GM23338 (cell line): ENCODE measurements around the gene C6orf89. TPM values are rescaled to one million over a fixed set of nuclear protein-coding genes. Genes with fewer than 3 reads are reported as not detected.
A peak's percentile ranks its signal among the peaks of the same experiment; 100 is the strongest.

Experiments used
- CREB1 ChIP-seq: fragments of 250-450 bp; sonication (Bioruptor Pico); IDR thresholded peaks from 2 replicates; pipeline ENCODE4 v1.5.0; 2020; ENCODE audit warnings: low read depth, mild to moderate bottlenecking, moderate library complexity
- CTCF ChIP-seq, 2 experiments: fragments of 200-600 bp in 1 of 2; sonication (generic) in 1 of 2; conservative IDR thresholded peaks; 2 replicates each; pipeline versions ENCODE4 v1.5.1 to v1.6.1; 2016 to 2017; ENCODE audit warnings: antibody characterized with exemption in 2 of 2, low read depth in 2 of 2, mild to moderate bottlenecking in 2 of 2, moderate library complexity in 1 of 2
- JUNB ChIP-seq: IDR thresholded peaks from one replicate; pipeline ENCODE4 v1.6.1; 2016; ENCODE audit warnings: antibody characterized with exemption; ENCODE audit not compliant: unreplicated experiment
- STAT1 ChIP-seq: IDR thresholded peaks from one replicate; pipeline ENCODE4 v1.6.1; 2016; ENCODE audit warnings: antibody characterized with exemption; ENCODE audit not compliant: unreplicated experiment
- ZNF331 ChIP-seq: fragments of 250-450 bp; sonication (Bioruptor Pico); IDR thresholded peaks from 2 replicates; pipeline ENCODE4 v1.5.0; 2020; ENCODE audit warnings: low read depth, mild to moderate bottlenecking, moderate library complexity
- polyA plus RNA-seq: library from polyadenylated mRNA; unstranded; fragments of >200 nt; fragmentation: Nextera tagmentation; extraction: Ambion mirVana; gene quantifications from 2 replicates; pipeline ENCODE4 v1.2.1, GENCODE V29; 2016
- total RNA-seq: library from RNA; depleted of rRNA; stranded (reverse); fragments of >200 nt; shearing (Covaris generic); gene quantifications from 2 replicates; pipeline ENCODE4 v1.2.3, GENCODE V29; 2014
- TF ChIP-seq, protein P1 (sequence below): fragments of 250-450 bp; sonication (Bioruptor Pico); IDR thresholded peaks from 2 replicates; pipeline ENCODE4 v1.5.0; 2020; ENCODE audit warnings: mild to moderate bottlenecking, moderate library complexity

Gene C6orf89
- total and polyA plus RNA-seq, 2 experiments from 2014 or later, result 3.7 to 7.9 TPM

- TF ChIP-seq, protein P1, sequence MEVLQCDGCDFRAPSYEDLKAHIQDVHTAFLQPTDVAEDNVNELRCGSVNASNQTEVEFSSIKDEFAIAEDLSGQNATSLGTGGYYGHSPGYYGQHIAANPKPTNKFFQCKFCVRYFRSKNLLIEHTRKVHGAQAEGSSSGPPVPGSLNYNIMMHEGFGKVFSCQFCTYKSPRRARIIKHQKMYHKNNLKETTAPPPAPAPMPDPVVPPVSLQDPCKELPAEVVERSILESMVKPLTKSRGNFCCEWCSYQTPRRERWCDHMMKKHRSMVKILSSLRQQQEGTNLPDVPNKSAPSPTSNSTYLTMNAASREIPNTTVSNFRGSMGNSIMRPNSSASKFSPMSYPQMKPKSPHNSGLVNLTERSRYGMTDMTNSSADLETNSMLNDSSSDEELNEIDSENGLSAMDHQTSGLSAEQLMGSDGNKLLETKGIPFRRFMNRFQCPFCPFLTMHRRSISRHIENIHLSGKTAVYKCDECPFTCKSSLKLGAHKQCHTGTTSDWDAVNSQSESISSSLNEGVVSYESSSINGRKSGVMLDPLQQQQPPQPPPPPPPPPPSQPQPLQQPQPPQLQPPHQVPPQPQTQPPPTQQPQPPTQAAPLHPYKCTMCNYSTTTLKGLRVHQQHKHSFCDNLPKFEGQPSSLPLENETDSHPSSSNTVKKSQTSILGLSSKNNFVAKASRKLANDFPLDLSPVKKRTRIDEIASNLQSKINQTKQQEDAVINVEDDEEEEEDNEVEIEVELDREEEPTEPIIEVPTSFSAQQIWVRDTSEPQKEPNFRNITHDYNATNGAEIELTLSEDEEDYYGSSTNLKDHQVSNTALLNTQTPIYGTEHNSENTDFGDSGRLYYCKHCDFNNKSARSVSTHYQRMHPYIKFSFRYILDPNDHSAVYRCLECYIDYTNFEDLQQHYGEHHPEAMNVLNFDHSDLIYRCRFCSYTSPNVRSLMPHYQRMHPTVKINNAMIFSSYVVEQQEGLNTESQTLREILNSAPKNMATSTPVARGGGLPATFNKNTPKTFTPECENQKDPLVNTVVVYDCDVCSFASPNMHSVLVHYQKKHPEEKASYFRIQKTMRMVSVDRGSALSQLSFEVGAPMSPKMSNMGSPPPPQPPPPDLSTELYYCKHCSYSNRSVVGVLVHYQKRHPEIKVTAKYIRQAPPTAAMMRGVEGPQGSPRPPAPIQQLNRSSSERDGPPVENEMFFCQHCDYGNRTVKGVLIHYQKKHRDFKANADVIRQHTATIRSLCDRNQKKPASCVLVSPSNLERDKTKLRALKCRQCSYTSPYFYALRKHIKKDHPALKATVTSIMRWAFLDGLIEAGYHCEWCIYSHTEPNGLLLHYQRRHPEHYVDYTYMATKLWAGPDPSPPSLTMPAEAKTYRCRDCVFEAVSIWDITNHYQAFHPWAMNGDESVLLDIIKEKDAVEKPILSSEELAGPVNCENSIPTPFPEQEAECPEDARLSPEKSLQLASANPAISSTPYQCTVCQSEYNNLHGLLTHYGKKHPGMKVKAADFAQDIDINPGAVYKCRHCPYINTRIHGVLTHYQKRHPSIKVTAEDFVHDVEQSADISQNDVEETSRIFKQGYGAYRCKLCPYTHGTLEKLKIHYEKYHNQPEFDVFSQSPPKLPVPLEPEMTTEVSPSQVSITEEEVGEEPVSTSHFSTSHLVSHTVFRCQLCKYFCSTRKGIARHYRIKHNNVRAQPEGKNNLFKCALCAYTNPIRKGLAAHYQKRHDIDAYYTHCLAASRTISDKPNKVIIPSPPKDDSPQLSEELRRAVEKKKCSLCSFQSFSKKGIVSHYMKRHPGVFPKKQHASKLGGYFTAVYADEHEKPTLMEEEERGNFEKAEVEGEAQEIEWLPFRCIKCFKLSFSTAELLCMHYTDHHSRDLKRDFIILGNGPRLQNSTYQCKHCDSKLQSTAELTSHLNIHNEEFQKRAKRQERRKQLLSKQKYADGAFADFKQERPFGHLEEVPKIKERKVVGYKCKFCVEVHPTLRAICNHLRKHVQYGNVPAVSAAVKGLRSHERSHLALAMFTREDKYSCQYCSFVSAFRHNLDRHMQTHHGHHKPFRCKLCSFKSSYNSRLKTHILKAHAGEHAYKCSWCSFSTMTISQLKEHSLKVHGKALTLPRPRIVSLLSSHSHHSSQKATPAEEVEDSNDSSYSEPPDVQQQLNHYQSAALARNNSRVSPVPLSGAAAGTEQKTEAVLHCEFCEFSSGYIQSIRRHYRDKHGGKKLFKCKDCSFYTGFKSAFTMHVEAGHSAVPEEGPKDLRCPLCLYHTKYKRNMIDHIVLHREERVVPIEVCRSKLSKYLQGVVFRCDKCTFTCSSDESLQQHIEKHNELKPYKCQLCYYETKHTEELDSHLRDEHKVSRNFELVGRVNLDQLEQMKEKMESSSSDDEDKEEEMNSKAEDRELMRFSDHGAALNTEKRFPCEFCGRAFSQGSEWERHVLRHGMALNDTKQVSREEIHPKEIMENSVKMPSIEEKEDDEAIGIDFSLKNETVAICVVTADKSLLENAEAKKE (CRISPR knock-in tag), result no peak
- no peak for TF ChIP-seq ZNF331 (CRISPR knock-in tag)
- TF ChIP-seq CTCF (conservative IDR thresholded peaks at IDR 0.05; ENCODE audit: low read depth in 2 of 2), result 0 out of 4 replicates have a peak, but pooled peaks of 1 of the 2 experiments have one; percentile 10
- peak; percentile 20; the same call in 1 of the 2 replicates for TF ChIP-seq CREB1 (CRISPR knock-in tag)
- no peak for TF ChIP-seq JUNB
- TF ChIP-seq STAT1, result no peak
Observed at GRCh38 chr6:36874443-36875249, 11.1 kb upstream of the C6orf89 start, which contains the start of gene PPIL1 (continued).
